Muscle of arm (tissue), 12 donors: ENCODE results near the gene SRRD. TPM values are rescaled to one million over a fixed set of nuclear protein-coding genes. Genes with fewer than 3 reads are reported as not detected.
A peak's percentile ranks its signal among the peaks of the same experiment; 100 is the strongest.

Experiments
- DNase-seq: peaks from one replicate; pipeline ENCODE4 v3.0.0-alpha.2; 2013
- polyA plus RNA-seq, 12 donors: library from polyadenylated mRNA; unstranded; fragments of 120-200 nt; gene quantifications; one replicate each; pipeline ENCODE4 v1.2.1, GENCODE V29; 2013; ENCODE audit not compliant: insufficient read length in 12 of 12

Gene SRRD
- polyA plus RNA-seq, 12 donors, result 21.0 to 34.1 (median 27.8) TPM; not detected in 1

GRCh38 chr22:26480611-26480932 is 3.1 kb upstream of the SRRD start:
- DNase-seq, result no peak

- DNase-seq, result no peak
Observed at GRCh38 chr22:26481112-26481693, 2.5 kb upstream of the SRRD start.

GRCh38 chr22:26481694-26482093 is 2.0 kb upstream of the SRRD start:
- no peak for DNase-seq

- DNase-seq, result no peak
Observed at GRCh38 chr22:26482161-26482560, 1.5 kb upstream of the SRRD start.

GRCh38 chr22:26483043-26483438 is 636 bp upstream of the SRRD start:
- peak; percentile 31 for DNase-seq

GRCh38 chr22:26484360-26484706 is 656 bp downstream of the SRRD start:
- no peak for DNase-seq

- no peak for DNase-seq
Observed at GRCh38 chr22:26485013-26485412, 1.3 kb downstream of the SRRD start.

- DNase-seq, result no peak
Observed at GRCh38 chr22:26485806-26486390, 2.2 kb downstream of the SRRD start.

GRCh38 chr22:26486394-26486793 is 2.7 kb downstream of the SRRD start:
- DNase-seq, result no peak

GRCh38 chr22:26487996-26488395 is 4.3 kb downstream of the SRRD start:
- DNase-seq, result no peak

GRCh38 chr22:26489447-26490036 is 5.9 kb downstream of the SRRD start:
- DNase-seq, result no peak

GRCh38 chr22:26492220-26492619 is 8.5 kb downstream of the SRRD start:
- no peak for DNase-seq

GRCh38 chr22:26494506-26494905 is 10.8 kb downstream of the SRRD start:
- no peak for DNase-seq

- no peak for DNase-seq
Observed at GRCh38 chr22:26496456-26496855, 12.8 kb downstream of the SRRD start.

- no peak for DNase-seq
Observed at GRCh38 chr22:26499188-26499703, 15.6 kb downstream of the SRRD start.

- no peak for DNase-seq
Observed at GRCh38 chr22:26501996-26502395, 18.3 kb downstream of the SRRD start.

GRCh38 chr22:26502688-26503561 is 19.2 kb downstream of the SRRD start:
- no peak for DNase-seq

GRCh38 chr22:26503758-26504157 is 20.1 kb downstream of the SRRD start:
- DNase-seq, result no peak

GRCh38 chr22:26508148-26508547 is 24.5 kb downstream of the SRRD start:
- DNase-seq, result no peak

GRCh38 chr22:26512149-26512793 is 28.6 kb downstream of the SRRD start, which contains the start of gene TFIP11:
Gene TFIP11, minus strand, starts transcription at chr22:26512473. Its CDS starts 2,201 bp downstream, at chr22:26510272.
- peak; percentile 97 for DNase-seq

- no peak for DNase-seq
Observed at GRCh38 chr22:26513838-26514237, 30.2 kb downstream of the SRRD start.
